ENCODE results near the gene SLC23A2. TPM values are rescaled to one million over a fixed set of nuclear protein-coding genes. Genes with fewer than 3 reads are reported as not detected.
A peak's percentile ranks its signal among the peaks of the same experiment; 100 is the strongest.
"Not testable (repeated sequence)": the region's sequence is repeated elsewhere in the genome, so short reads cannot be mapped to it uniquely, and the experiment has no call there.

SLC23A2 gene
- total RNA-seq, 1 donor from 2014 or later: 20.8 TPM

DNA sequence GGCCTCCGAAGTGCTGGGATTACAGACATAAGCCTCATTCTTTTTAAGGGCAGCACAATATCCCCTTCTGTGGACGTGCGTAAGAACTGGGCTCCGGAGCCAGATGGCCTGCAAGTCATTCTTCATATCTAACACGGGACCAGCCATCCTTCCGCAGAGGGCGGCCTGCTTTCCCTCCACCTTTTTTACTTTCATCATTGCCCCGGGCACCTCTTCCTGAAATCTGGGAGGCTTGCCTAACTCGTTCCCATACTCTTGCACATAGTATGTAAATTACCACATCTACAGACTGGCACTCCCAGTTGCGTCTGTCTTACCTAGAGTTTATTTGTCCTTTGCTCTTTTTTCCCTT, 29.9 kb upstream of the SLC23A2 start:
- Mint-ChIP-seq H3K27ac (ENCODE audit: unreplicated experiment) (no peak overlapping the region), H3K4me1 (ENCODE audit: low read depth, unreplicated experiment) (peaks cover 17% of the 10 kb centered on the region), H3K4me3 (ENCODE audit: unreplicated experiment) (no peak overlapping the region), H3K36me3 (ENCODE audit: low read depth, unreplicated experiment) (no peaks in the 10 kb centered on the region), H3K9me3 (ENCODE audit: unreplicated experiment) (peaks cover 2% of the 10 kb centered on the region), H3K27me3 (ENCODE audit: low read depth, unreplicated experiment) (no peaks in the 10 kb centered on the region)
- no peak for DNase-seq (ENCODE audit: low read depth)
- no peak overlapping the region for H3K9ac ChIP-seq (ENCODE audit: low read length)
- TF ChIP-seq, protein P1, sequence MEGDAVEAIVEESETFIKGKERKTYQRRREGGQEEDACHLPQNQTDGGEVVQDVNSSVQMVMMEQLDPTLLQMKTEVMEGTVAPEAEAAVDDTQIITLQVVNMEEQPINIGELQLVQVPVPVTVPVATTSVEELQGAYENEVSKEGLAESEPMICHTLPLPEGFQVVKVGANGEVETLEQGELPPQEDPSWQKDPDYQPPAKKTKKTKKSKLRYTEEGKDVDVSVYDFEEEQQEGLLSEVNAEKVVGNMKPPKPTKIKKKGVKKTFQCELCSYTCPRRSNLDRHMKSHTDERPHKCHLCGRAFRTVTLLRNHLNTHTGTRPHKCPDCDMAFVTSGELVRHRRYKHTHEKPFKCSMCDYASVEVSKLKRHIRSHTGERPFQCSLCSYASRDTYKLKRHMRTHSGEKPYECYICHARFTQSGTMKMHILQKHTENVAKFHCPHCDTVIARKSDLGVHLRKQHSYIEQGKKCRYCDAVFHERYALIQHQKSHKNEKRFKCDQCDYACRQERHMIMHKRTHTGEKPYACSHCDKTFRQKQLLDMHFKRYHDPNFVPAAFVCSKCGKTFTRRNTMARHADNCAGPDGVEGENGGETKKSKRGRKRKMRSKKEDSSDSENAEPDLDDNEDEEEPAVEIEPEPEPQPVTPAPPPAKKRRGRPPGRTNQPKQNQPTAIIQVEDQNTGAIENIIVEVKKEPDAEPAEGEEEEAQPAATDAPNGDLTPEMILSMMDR (IDR thresholded peaks at IDR 0.05; ENCODE audit: insufficient read depth, low read depth, low read length): no peak
- TF ChIP-seq EZH2 (IDR thresholded peaks at IDR 0.05; ENCODE audit: insufficient read depth, low read length): no peak
- H3K9me3 ChIP-seq (ENCODE audit: insufficient read depth, low read depth, low read length): no peaks in the 10 kb centered on the region
- H3K4me3 ChIP-seq (ENCODE audit: insufficient read depth, low read depth, low read length): no peak overlapping the region
- no peaks in the 10 kb centered on the region for H3K36me3 ChIP-seq (ENCODE audit: insufficient read depth, low read length)
- no peak for FAIRE-seq
- no peaks in the 10 kb centered on the region for H4K20me1 ChIP-seq (ENCODE audit: insufficient read depth, low read length)
- no peaks in the 10 kb centered on the region for H3K79me2 ChIP-seq (ENCODE audit: insufficient read depth, low read length)
- H3K4me1 ChIP-seq (ENCODE audit: insufficient read depth, low read length): peaks cover 6% of the 10 kb centered on the region
- H2AFZ ChIP-seq (ENCODE audit: low read depth, low read length): no peak overlapping the region
- H3K27ac ChIP-seq (ENCODE audit: low read depth, low read length): no peak overlapping the region
- H3K27me3 ChIP-seq (ENCODE audit: insufficient read depth, low read length): no peaks in the 10 kb centered on the region
- H3K4me2 ChIP-seq (ENCODE audit: low read length): no peak overlapping the region

DNA sequence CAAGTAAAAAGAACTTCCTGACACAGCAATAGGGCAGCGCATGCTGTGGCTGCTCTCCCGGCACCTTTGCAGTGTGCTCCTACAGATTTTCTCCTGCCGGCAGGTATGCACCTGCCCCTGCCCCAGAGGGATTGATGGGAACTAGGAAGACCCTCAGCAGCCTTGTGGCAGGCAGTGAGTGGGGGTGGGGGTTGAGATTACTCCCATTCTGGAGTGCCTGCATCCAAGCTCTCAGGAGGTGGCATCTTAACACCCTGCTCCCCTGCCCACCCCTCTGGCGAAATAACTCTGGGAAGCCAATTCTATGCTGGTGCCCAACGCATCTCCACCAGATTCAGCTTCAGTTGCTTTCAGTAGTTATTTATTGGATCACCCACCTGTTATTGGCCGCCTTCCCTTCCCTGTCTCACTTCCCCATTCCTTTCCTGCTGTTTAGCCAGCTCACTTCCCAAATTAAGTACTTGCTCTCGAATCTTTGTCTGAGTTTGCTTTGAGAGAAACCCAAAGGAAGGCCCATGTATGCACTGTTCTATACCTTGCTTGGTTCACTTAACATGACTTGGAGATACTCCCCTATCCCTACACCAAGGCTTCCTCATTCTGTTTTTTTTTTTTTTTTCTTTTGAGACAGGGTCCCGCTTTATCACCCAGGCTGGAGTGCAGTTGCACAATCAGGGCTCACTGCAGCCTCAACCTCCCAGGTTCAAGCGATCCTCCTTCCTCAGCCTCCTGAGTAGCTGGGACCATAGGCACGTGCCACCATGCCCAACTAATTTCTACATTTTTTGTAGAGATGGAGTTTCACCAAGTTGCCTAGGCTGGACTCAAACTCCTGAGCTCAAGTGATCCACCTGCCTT, 29.3 kb upstream of the SLC23A2 start:
- H3K4me1 ChIP-seq (ENCODE audit: insufficient read depth, low read length): peaks cover 6% of the 10 kb centered on the region
- H2AFZ ChIP-seq (ENCODE audit: low read depth, low read length): no peak overlapping the region
- H3K4me2 ChIP-seq (ENCODE audit: low read length): no peak overlapping the region
- no peak overlapping the region for H3K4me3 Mint-ChIP-seq (ENCODE audit: unreplicated experiment)
- no peaks in the 10 kb centered on the region for H4K20me1 ChIP-seq (ENCODE audit: insufficient read depth, low read length)
- no peaks in the 10 kb centered on the region for H3K27me3 ChIP-seq (ENCODE audit: insufficient read depth, low read length)
- DNase-seq (ENCODE audit: low read depth) (no peak), FAIRE-seq (no peak)
- TF ChIP-seq, protein P1 (IDR thresholded peaks at IDR 0.05; ENCODE audit: insufficient read depth, low read depth, low read length): no peak
- no peak for TF ChIP-seq EZH2 (IDR thresholded peaks at IDR 0.05; ENCODE audit: insufficient read depth, low read length)
- no peaks in the 10 kb centered on the region for H3K36me3 ChIP-seq (ENCODE audit: insufficient read depth, low read length)
- H3K27me3 Mint-ChIP-seq (ENCODE audit: low read depth, unreplicated experiment): no peaks in the 10 kb centered on the region
- no peaks in the 10 kb centered on the region for H3K9me3 ChIP-seq (ENCODE audit: insufficient read depth, low read depth, low read length)
- H3K4me1 Mint-ChIP-seq (ENCODE audit: low read depth, unreplicated experiment): peaks cover 17% of the 10 kb centered on the region
- H3K27ac Mint-ChIP-seq (ENCODE audit: unreplicated experiment): no peak overlapping the region
- no peak overlapping the region for H3K27ac ChIP-seq (ENCODE audit: low read depth, low read length)
- no peaks in the 10 kb centered on the region for H3K79me2 ChIP-seq (ENCODE audit: insufficient read depth, low read length)
- H3K9ac ChIP-seq (ENCODE audit: low read length): no peak overlapping the region
- H3K36me3 Mint-ChIP-seq (ENCODE audit: low read depth, unreplicated experiment): no peaks in the 10 kb centered on the region
- H3K4me3 ChIP-seq (ENCODE audit: insufficient read depth, low read depth, low read length): no peak overlapping the region
- H3K9me3 Mint-ChIP-seq (ENCODE audit: unreplicated experiment): peaks cover 2% of the 10 kb centered on the region

DNA sequence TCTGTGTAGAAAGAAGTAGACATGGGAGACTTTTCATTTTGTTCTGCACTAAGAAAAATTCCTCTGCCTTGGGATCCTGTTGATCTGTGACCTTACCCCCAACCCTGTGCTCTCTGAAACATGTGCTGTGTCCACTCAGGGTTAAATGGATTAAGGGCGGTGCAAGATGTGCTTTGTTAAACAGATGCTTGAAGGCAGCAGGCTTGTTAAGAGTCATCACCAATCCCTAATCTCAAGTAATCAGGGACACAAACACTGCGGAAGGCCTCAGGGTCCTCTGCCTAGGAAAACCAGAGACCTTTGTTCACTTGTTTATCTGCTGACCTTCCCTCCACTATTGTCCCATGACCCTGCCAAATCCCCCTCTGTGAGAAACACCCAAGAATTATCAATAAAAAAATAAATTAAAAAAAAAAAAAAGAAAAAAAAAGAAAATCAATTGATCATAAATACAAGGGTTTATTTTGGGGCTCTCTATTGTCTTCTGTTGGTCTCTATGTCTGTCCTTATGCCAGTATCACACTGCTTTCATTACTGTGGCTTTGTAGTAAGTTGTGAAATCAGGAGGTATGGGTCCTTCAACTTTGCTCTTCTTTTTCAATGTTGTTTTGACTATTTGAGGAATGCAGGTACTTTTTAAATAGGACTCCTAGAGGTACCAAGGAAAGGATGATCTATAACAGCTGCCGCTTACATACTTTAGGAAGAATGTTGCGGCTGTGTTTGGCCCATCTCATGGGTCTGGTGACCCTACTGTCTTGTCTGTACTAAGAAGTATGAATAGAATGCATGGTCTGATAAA, 27.1 kb upstream of the SLC23A2 start:
- H3K9me3 ChIP-seq (ENCODE audit: insufficient read depth, low read depth, low read length); H4K20me1 ChIP-seq (ENCODE audit: insufficient read depth, low read length); H3K27ac Mint-ChIP-seq (ENCODE audit: unreplicated experiment); H3K27me3 Mint-ChIP-seq (ENCODE audit: low read depth, unreplicated experiment); H3K4me1 ChIP-seq (ENCODE audit: insufficient read depth, low read length); H3K36me3 Mint-ChIP-seq (ENCODE audit: low read depth, unreplicated experiment); H3K36me3 ChIP-seq (ENCODE audit: insufficient read depth, low read length); H3K4me3 ChIP-seq (ENCODE audit: insufficient read depth, low read depth, low read length); H3K79me2 ChIP-seq (ENCODE audit: insufficient read depth, low read length); H3K27ac ChIP-seq (ENCODE audit: low read depth, low read length); H3K27me3 ChIP-seq (ENCODE audit: insufficient read depth, low read length); FAIRE-seq; H3K4me2 ChIP-seq (ENCODE audit: low read length); H2AFZ ChIP-seq (ENCODE audit: low read depth, low read length); H3K9ac ChIP-seq (ENCODE audit: low read length); H3K9me3 Mint-ChIP-seq (ENCODE audit: unreplicated experiment); H3K4me3 Mint-ChIP-seq (ENCODE audit: unreplicated experiment): not testable (repeated sequence)
- DNase-seq (ENCODE audit: low read depth): peak; percentile 22
- peaks cover 13% of the 10 kb centered on the region for H3K4me1 Mint-ChIP-seq (ENCODE audit: low read depth, unreplicated experiment)

Data from astrocyte (in vitro differentiated cells and primary cell).